ENCODE measurements around the gene MIER2. TPM values are rescaled to one million over a fixed set of nuclear protein-coding genes. Genes with fewer than 3 reads are reported as not detected.

Gene MIER2
- total RNA-seq, 1 donor from 2014 or later, result 43.5 TPM

GRCh38 chr19:289651-290371 lies 54.8 kb downstream of the MIER2 start:
- H3K36me3 Mint-ChIP-seq (ENCODE audit: low read depth, unreplicated experiment), result peaks cover 2% of the 10 kb centered on the region
- Histone ChIP-seq H3K4me3 (ENCODE audit: insufficient read depth, low read depth, low read length) (no peak overlapping the region), H3K9ac (ENCODE audit: low read length) (peak overlapping the region; percentile 52), H4K20me1 (ENCODE audit: insufficient read depth, low read length) (peaks cover 22% of the 10 kb centered on the region), H3K79me2 (ENCODE audit: insufficient read depth, low read length) (no peaks in the 10 kb centered on the region), H3K36me3 (ENCODE audit: insufficient read depth, low read length) (no peaks in the 10 kb centered on the region), H3K27ac (ENCODE audit: low read depth, low read length) (no peak overlapping the region), H2AFZ (ENCODE audit: low read depth, low read length) (no peak overlapping the region), H3K27me3 (ENCODE audit: insufficient read depth, low read length) (peaks cover 19% of the 10 kb centered on the region), H3K4me1 (ENCODE audit: insufficient read depth, low read length) (peaks cover 13% of the 10 kb centered on the region), H3K9me3 (ENCODE audit: insufficient read depth, low read depth, low read length) (no peaks in the 10 kb centered on the region), H3K4me2 (ENCODE audit: low read length) (peak overlapping the region; percentile 81)
- H3K9me3 Mint-ChIP-seq (ENCODE audit: unreplicated experiment), result no peaks in the 10 kb centered on the region
- peaks cover 6% of the 10 kb centered on the region for H3K27me3 Mint-ChIP-seq (ENCODE audit: low read depth, unreplicated experiment)
- DNase-seq (ENCODE audit: low read depth) (peak; percentile 24), FAIRE-seq (no peak)
- H3K4me3 Mint-ChIP-seq (ENCODE audit: unreplicated experiment), result peak overlapping the region; percentile 60
- H3K4me1 Mint-ChIP-seq (ENCODE audit: low read depth, unreplicated experiment), result no peaks in the 10 kb centered on the region
- H3K27ac Mint-ChIP-seq (ENCODE audit: unreplicated experiment), result peak overlapping the region; percentile 62
- no peak for TF ChIP-seq CTCF (IDR thresholded peaks at IDR 0.05; ENCODE audit: insufficient read depth, low read depth, low read length)
- TF ChIP-seq EZH2 (IDR thresholded peaks at IDR 0.05; ENCODE audit: insufficient read depth, low read length), result no peak

- H3K4me3 ChIP-seq (ENCODE audit: insufficient read depth, low read depth, low read length), result no peak overlapping the region
- peaks cover 10% of the 10 kb centered on the region for H3K27me3 ChIP-seq (ENCODE audit: insufficient read depth, low read length)
- peaks cover 5% of the 10 kb centered on the region for H3K27me3 Mint-ChIP-seq (ENCODE audit: low read depth, unreplicated experiment)
- FAIRE-seq (no peak), DNase-seq (ENCODE audit: low read depth) (no peak)
- no peaks in the 10 kb centered on the region for H3K79me2 ChIP-seq (ENCODE audit: insufficient read depth, low read length)
- H3K9me3 ChIP-seq (ENCODE audit: insufficient read depth, low read depth, low read length), result no peaks in the 10 kb centered on the region
- no peak overlapping the region for H3K27ac Mint-ChIP-seq (ENCODE audit: unreplicated experiment)
- H3K9ac ChIP-seq (ENCODE audit: low read length), result no peak overlapping the region
- no peaks in the 10 kb centered on the region for H3K4me1 Mint-ChIP-seq (ENCODE audit: low read depth, unreplicated experiment)
- no peak overlapping the region for H3K27ac ChIP-seq (ENCODE audit: low read depth, low read length)
- H2AFZ ChIP-seq (ENCODE audit: low read depth, low read length), result no peak overlapping the region
- TF ChIP-seq CTCF (IDR thresholded peaks at IDR 0.05; ENCODE audit: insufficient read depth, low read depth, low read length) (no peak), EZH2 (IDR thresholded peaks at IDR 0.05; ENCODE audit: insufficient read depth, low read length) (no peak)
- H3K9me3 Mint-ChIP-seq (ENCODE audit: unreplicated experiment), result no peaks in the 10 kb centered on the region
- H3K36me3 Mint-ChIP-seq (ENCODE audit: low read depth, unreplicated experiment), result peaks cover 2% of the 10 kb centered on the region
- no peak overlapping the region for H3K4me3 Mint-ChIP-seq (ENCODE audit: unreplicated experiment)
- no peaks in the 10 kb centered on the region for H3K36me3 ChIP-seq (ENCODE audit: insufficient read depth, low read length)
- peaks cover 11% of the 10 kb centered on the region for H3K4me1 ChIP-seq (ENCODE audit: insufficient read depth, low read length)
- peaks cover 13% of the 10 kb centered on the region for H4K20me1 ChIP-seq (ENCODE audit: insufficient read depth, low read length)
- no peak overlapping the region for H3K4me2 ChIP-seq (ENCODE audit: low read length)
Measured at GRCh38 chr19:288911-289310, 55.7 kb downstream of the MIER2 start.

GRCh38 chr19:287381-287871 lies 57.2 kb downstream of the MIER2 start:
- Histone ChIP-seq H3K79me2 (ENCODE audit: insufficient read depth, low read length) (no peaks in the 10 kb centered on the region), H3K9ac (ENCODE audit: low read length) (no peak overlapping the region), H3K4me2 (ENCODE audit: low read length) (no peak overlapping the region), H3K27me3 (ENCODE audit: insufficient read depth, low read length) (no peaks in the 10 kb centered on the region), H3K36me3 (ENCODE audit: insufficient read depth, low read length) (no peaks in the 10 kb centered on the region), H3K9me3 (ENCODE audit: insufficient read depth, low read depth, low read length) (no peaks in the 10 kb centered on the region), H3K4me1 (ENCODE audit: insufficient read depth, low read length) (peaks cover 11% of the 10 kb centered on the region), H2AFZ (ENCODE audit: low read depth, low read length) (no peak overlapping the region), H3K4me3 (ENCODE audit: insufficient read depth, low read depth, low read length) (no peak overlapping the region), H3K27ac (ENCODE audit: low read depth, low read length) (no peak overlapping the region), H4K20me1 (ENCODE audit: insufficient read depth, low read length) (peaks cover 4% of the 10 kb centered on the region)
- FAIRE-seq (no peak), DNase-seq (ENCODE audit: low read depth) (no peak)
- Mint-ChIP-seq H3K4me1 (ENCODE audit: low read depth, unreplicated experiment) (no peaks in the 10 kb centered on the region), H3K9me3 (ENCODE audit: unreplicated experiment) (no peaks in the 10 kb centered on the region), H3K27ac (ENCODE audit: unreplicated experiment) (no peak overlapping the region), H3K4me3 (ENCODE audit: unreplicated experiment) (no peak overlapping the region), H3K27me3 (ENCODE audit: low read depth, unreplicated experiment) (no peaks in the 10 kb centered on the region), H3K36me3 (ENCODE audit: low read depth, unreplicated experiment) (peaks cover 2% of the 10 kb centered on the region)
- TF ChIP-seq EZH2 (IDR thresholded peaks at IDR 0.05; ENCODE audit: insufficient read depth, low read length) (no peak), CTCF (IDR thresholded peaks at IDR 0.05; ENCODE audit: insufficient read depth, low read depth, low read length) (no peak)
